Osteocyte (in vitro differentiated cells): Measurements from ENCODE around the gene FAIM2. TPM values are rescaled to one million over a fixed set of nuclear protein-coding genes. Genes with fewer than 3 reads are reported as not detected.
A peak's percentile ranks its signal among the peaks of the same experiment; 100 is the strongest.

ENCODE experiments used
- DNase-seq: peaks from one replicate; pipeline ENCODE4 v3.0.0; 2021; ENCODE audit warnings: mixed read lengths; ENCODE audit not compliant: unreplicated experiment; ENCODE audit errors: extremely low spot score
- H3K27ac Mint-ChIP-seq: one replicate; pipeline ENCODE4 v1.8.0; 2021; ENCODE audit warnings: mild to moderate bottlenecking, mixed read lengths; ENCODE audit not compliant: unreplicated experiment
- H3K27me3 Mint-ChIP-seq: one replicate; pipeline ENCODE4 v1.8.0; 2021; ENCODE audit warnings: mixed read lengths; ENCODE audit not compliant: unreplicated experiment
- H3K36me3 Mint-ChIP-seq: one replicate; pipeline ENCODE4 v1.8.0; 2021; ENCODE audit warnings: mixed read lengths; ENCODE audit not compliant: unreplicated experiment
- H3K4me1 Mint-ChIP-seq: one replicate; pipeline ENCODE4 v1.8.0; 2021; ENCODE audit warnings: mixed read lengths; ENCODE audit not compliant: unreplicated experiment
- H3K4me3 Mint-ChIP-seq: one replicate; pipeline ENCODE4 v1.8.0; 2021; ENCODE audit warnings: mild to moderate bottlenecking, moderate library complexity, mixed read lengths; ENCODE audit not compliant: unreplicated experiment
- H3K9me3 Mint-ChIP-seq: one replicate; pipeline ENCODE4 v1.8.0; 2021; ENCODE audit warnings: mixed read lengths; ENCODE audit not compliant: unreplicated experiment
- CTCF ChIP-seq: fragments of 200-600 bp; sonication (generic); IDR thresholded peaks from 2 replicates; pipeline ENCODE4 v1.5.0; 2021; ENCODE audit warnings: antibody characterized with exemption, mild to moderate bottlenecking, moderate library complexity
- total RNA-seq: library from RNA; stranded (reverse); gene quantifications from 2 replicates; pipeline ENCODE4 v1.2.1, GENCODE V29; 2021

FAIM2 gene
- total RNA-seq, 1 donor from 2014 or later: 1.5 TPM

- no peak for DNase-seq
- no peak overlapping the region for H3K4me3 Mint-ChIP-seq
- no peaks in the 10 kb centered on the region for H3K36me3 Mint-ChIP-seq
- no peaks in the 10 kb centered on the region for H3K27me3 Mint-ChIP-seq
- no peak overlapping the region for H3K27ac Mint-ChIP-seq
- TF ChIP-seq CTCF: no peak
- H3K9me3 Mint-ChIP-seq: no peaks in the 10 kb centered on the region
- no peaks in the 10 kb centered on the region for H3K4me1 Mint-ChIP-seq
Observed at GRCh38 chr12:49925433-49926204, 21.9 kb upstream of the FAIM2 start.

- H3K27me3 Mint-ChIP-seq: no peaks in the 10 kb centered on the region
- H3K4me3 Mint-ChIP-seq: no peak overlapping the region
- H3K36me3 Mint-ChIP-seq: no peaks in the 10 kb centered on the region
- H3K4me1 Mint-ChIP-seq: peaks cover 2% of the 10 kb centered on the region
- DNase-seq: no peak
- TF ChIP-seq CTCF: no peak
- H3K9me3 Mint-ChIP-seq: no peaks in the 10 kb centered on the region
- no peak overlapping the region for H3K27ac Mint-ChIP-seq
Observed at GRCh38 chr12:49924628-49925246, 21.0 kb upstream of the FAIM2 start.

GRCh38 chr12:49923880-49924556 lies 20.3 kb upstream of the FAIM2 start:
- Mint-ChIP-seq H3K27me3 (no peaks in the 10 kb centered on the region), H3K4me3 (no peak overlapping the region), H3K27ac (no peak overlapping the region), H3K9me3 (no peaks in the 10 kb centered on the region), H3K4me1 (peaks cover 2% of the 10 kb centered on the region), H3K36me3 (no peaks in the 10 kb centered on the region)
- TF ChIP-seq CTCF: no peak
- no peak for DNase-seq

GRCh38 chr12:49923035-49923644 lies 19.4 kb upstream of the FAIM2 start:
- DNase-seq: no peak
- Mint-ChIP-seq H3K4me3 (no peak overlapping the region), H3K27me3 (no peaks in the 10 kb centered on the region), H3K36me3 (no peaks in the 10 kb centered on the region), H3K9me3 (no peaks in the 10 kb centered on the region), H3K4me1 (peaks cover 2% of the 10 kb centered on the region), H3K27ac (peak overlapping the region; percentile 16)
- TF ChIP-seq CTCF: no peak
